Fibroblast of peridontal ligament (primary cell): ENCODE results near the gene FMO5.
"Not testable (repeated sequence)": the region's sequence is repeated elsewhere in the genome, so short reads cannot be mapped to it uniquely, and the experiment has no call there.

Source experiments
- DNase-seq: peaks from one replicate; pipeline ENCODE4 v3.0.0-alpha.2; 2010; ENCODE audit errors: extremely low read depth

FMO5 gene

GRCh38 chr1:147238925-147239820 is 14.0 kb upstream of the FMO5 start:
- no peak for DNase-seq

GRCh38 chr1:147238053-147238902 is 13.1 kb upstream of the FMO5 start:
- DNase-seq = no peak

GRCh38 chr1:147236959-147237791 is 12.0 kb upstream of the FMO5 start:
- no peak for DNase-seq

GRCh38 chr1:147236448-147236847 is 11.3 kb upstream of the FMO5 start:
- no peak for DNase-seq

- no peak for DNase-seq
Observed at GRCh38 chr1:147235822-147236221, 10.7 kb upstream of the FMO5 start.

- DNase-seq = not testable (repeated sequence)
Observed at GRCh38 chr1:147233903-147234302, 8.8 kb upstream of the FMO5 start.

GRCh38 chr1:147231032-147231431 is 5.9 kb upstream of the FMO5 start:
- DNase-seq = not testable (repeated sequence)

GRCh38 chr1:147223740-147224615 is 1.2 kb downstream of the FMO5 start:
- no peak for DNase-seq

- no peak for DNase-seq
Observed at GRCh38 chr1:147218606-147219005, 6.5 kb downstream of the FMO5 start.

- DNase-seq = no peak
Observed at GRCh38 chr1:147217141-147217540, 8.0 kb downstream of the FMO5 start.

- DNase-seq = no peak
Observed at GRCh38 chr1:147216124-147216523, 9.0 kb downstream of the FMO5 start.

- no peak for DNase-seq
Observed at GRCh38 chr1:147215540-147215916, 9.6 kb downstream of the FMO5 start.

GRCh38 chr1:147214842-147215539 is 10.1 kb downstream of the FMO5 start:
- peak; percentile 13 for DNase-seq

GRCh38 chr1:147214325-147214724 is 10.8 kb downstream of the FMO5 start:
- no peak for DNase-seq

GRCh38 chr1:147213271-147213670 is 11.9 kb downstream of the FMO5 start:
- no peak for DNase-seq

- no peak for DNase-seq
Observed at GRCh38 chr1:147211577-147211976, 13.6 kb downstream of the FMO5 start.

- no peak for DNase-seq
Observed at GRCh38 chr1:147210987-147211386, 14.2 kb downstream of the FMO5 start.

GRCh38 chr1:147209825-147210821 is 15.0 kb downstream of the FMO5 start:
- DNase-seq = no peak

- no peak for DNase-seq
Observed at GRCh38 chr1:147208619-147209018, 16.5 kb downstream of the FMO5 start.
